GM12891 (cell line): Measurements from ENCODE around the gene RARB.

Experiments used
- DNase-seq: peaks from one replicate; pipeline ENCODE4 v3.0.0; 2011; ENCODE audit warnings: low spot score; ENCODE audit not compliant: insufficient read length
- FAIRE-seq: peaks from 2 replicates; lab custom pipeline; 2011; peaks lifted over from hg19 to GRCh38; lab: Jason Lieb, UNC
- PAX5 ChIP-seq: IDR thresholded peaks from 2 replicates; pipeline ENCODE4 v1.6.1; 2011; ENCODE audit warnings: low read length, moderate library complexity, mild to moderate bottlenecking; ENCODE audit not compliant: insufficient read depth, severe bottlenecking
- POLR2A ChIP-seq: IDR thresholded peaks from 2 replicates; pipeline ENCODE4 v1.6.1; 2011; ENCODE audit warnings: low read depth, low read length, control low read depth
- POLR2AphosphoS5 ChIP-seq: IDR thresholded peaks from 2 replicates; pipeline ENCODE4 v1.6.1; 2011; ENCODE audit warnings: low read depth, low read length, control low read depth
- POU2F2 ChIP-seq: IDR thresholded peaks from 2 replicates; pipeline ENCODE4 v1.6.1; 2011; ENCODE audit warnings: low read depth, mild to moderate bottlenecking, control low read depth, low read length, moderate library complexity
- SPI1 ChIP-seq: IDR thresholded peaks from 2 replicates; pipeline ENCODE4 v1.6.1; 2011; ENCODE audit warnings: low read depth, low read length, control low read depth
- TAF1 ChIP-seq: IDR thresholded peaks from 2 replicates; pipeline ENCODE4 v1.6.1; 2011; ENCODE audit warnings: low read depth, low read length, control low read depth

Gene RARB

DNA sequence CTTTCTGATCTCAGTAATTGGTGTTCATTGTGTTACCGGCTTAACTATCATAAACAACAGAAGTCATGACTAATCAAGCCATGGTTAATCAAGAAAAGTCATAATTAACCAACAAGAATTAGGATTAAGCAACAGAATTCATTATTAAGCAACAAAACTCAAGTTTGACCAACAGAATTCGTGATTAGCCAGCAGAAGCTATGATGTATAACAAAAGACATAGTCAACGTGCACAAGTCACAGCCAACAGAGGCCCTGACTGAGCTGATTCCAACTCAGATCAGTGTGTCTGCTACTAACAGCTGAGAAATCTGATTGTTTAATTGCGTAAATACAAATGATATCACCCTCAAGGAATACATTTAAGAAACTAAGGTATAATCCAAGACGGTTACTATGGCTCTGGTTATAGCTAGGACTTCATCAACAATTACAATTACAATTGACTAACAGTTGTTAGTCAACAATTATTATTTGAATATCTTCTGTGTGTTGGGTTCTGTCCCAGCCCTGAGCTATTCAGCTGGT, 67.7 kb downstream of the RARB start:
- FAIRE-seq (no peak), DNase-seq (no peak)
- TF ChIP-seq TAF1 (no peak), SPI1 (no peak), POLR2A (no peak), POU2F2 (no peak), PAX5 (no peak)

DNA sequence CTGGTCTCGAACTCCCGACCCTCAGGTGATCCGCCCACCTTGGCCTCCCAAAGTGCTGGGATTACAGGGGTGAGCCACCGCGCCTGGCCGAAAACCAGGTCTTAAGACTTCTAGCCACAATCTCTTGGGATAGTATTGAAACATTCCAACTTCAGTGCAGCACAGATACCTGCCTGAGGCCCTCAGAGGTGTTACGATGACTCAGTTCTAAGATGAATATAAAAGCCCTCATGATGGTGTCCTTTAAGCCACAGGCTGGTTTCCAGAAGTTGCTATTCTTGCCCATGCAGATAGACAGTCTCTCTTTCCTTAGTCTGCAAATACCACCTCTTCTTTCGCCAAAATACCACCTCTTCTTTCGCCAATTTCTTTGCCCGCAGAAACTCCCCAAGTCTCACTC, 69.0 kb downstream of the RARB start:
- no peak for TF ChIP-seq TAF1
- no peak for TF ChIP-seq SPI1
- TF ChIP-seq PAX5, result no peak
- no peak for TF ChIP-seq POU2F2
- TF ChIP-seq POLR2AphosphoS5, result no peak
- TF ChIP-seq POLR2A, result no peak
- FAIRE-seq (no peak), DNase-seq (no peak)

DNA sequence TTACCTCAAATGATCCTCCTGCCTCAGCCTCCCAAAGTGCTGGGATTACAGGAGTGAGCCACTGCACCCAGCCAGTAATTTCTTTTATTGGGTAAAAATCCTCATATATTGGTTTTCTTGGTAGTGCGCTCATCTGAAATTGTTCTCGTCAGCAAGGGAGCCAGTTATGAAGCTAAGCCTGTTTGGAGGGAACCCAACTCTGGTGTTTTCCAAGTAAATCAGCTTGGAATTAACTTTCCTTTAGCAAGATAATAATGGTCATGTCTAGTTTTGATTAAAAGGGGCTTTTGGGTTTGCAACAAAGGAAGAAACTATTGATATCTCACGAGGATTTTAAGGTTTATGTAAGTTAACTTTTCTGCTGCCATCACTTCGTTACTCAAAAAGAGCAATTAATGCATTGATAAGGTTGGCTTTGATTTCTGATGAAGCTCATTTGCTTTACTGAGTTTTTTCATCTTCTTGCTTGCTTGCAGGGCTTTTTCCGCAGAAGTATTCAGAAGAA, 72.7 kb downstream of the RARB start:
- DNase-seq, result no peak
- TF ChIP-seq POU2F2 (no peak), PAX5 (no peak), POLR2AphosphoS5 (no peak)
- no peak for FAIRE-seq

DNA sequence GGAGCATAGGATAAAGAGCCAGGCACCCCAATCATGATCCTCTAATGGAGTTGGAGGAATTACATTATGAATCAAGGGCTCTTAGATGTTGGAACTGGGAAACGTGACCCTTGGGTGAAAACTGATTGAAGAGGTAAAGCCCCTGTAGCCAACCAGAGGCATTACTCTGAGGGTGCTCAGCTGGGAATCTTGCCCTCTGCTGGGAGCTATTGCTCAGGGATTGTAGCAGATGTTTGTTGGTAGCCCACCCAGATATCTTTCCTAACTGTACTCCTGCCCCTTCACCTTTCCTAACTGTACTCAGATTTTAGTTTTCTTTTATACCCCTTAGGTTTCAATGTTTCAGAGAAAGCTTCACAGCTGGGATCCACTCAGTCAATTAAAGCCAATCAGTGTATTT, 74.2 kb downstream of the RARB start:
- no peak for FAIRE-seq
- no peak for TF ChIP-seq POU2F2

DNA sequence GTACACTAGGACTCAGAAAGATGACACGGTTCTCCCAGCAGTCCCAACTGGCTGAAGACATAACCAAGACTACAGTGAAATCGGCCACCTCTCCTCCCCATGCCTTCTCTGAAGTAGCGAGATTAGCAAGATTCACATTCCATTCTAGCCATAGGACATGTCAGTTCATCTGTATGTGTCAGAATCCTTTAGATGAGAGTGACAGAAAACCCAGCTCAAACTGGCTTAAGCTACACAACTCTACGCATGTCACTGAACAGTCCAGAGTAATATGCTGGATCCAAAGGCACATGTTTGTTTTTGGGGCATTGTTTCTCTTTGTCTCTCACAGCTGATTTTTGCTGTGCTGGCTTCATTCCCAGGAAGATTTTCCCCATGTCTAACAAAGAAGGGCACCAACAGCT, 75.8 kb downstream of the RARB start:
- no peak for FAIRE-seq
- TF ChIP-seq POLR2AphosphoS5 (no peak), POLR2A (no peak), TAF1 (no peak), SPI1 (no peak), PAX5 (no peak), POU2F2 (no peak)
- no peak for DNase-seq

More for the DNA sequence above, 74.2 kb downstream of the RARB start:
- DNase-seq, result no peak

DNA sequence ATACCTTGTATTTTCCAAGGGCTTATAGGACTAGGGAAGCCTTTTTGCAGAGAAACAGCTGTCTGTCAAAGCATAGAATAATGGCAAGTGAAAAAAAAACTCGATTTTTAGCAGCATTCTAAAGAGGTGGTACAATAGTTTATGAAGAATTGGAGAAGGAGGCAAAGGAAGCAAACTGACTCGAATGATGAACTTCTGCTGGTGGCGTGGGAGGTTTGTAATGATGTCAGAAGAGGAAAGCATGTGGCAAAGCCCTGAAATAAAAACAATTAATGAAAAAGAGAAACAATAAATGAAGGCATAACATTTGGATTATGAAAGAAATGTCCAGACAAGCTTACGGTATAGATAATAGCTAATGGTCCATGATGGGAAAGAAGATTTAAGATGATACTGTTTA, 77.5 kb downstream of the RARB start:
- DNase-seq (no peak), FAIRE-seq (no peak)
- TF ChIP-seq PAX5, result no peak
- no peak for TF ChIP-seq POLR2A
- TF ChIP-seq POLR2AphosphoS5, result no peak
- TF ChIP-seq SPI1, result no peak
- no peak for TF ChIP-seq POU2F2
- no peak for TF ChIP-seq TAF1

DNA sequence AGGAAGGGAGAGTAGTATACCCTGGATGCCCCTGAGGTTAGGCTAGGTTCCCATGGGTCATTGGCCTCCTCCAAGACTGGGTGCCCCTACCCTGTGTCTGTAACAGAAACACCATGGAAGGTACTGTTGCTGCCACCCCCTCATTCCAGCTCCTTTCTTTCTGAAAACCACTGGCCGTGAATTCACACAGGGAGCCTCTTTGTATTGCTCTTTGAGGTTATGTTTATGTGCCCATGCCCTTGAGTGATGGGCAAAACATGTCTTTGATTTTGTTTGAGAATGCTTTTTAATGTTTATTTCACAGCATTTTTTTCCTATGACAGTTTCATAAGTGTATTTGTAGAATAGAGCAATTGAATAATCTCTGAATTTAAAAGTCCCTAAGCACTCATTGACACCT, 79.7 kb downstream of the RARB start:
- TF ChIP-seq TAF1 (no peak), PAX5 (no peak), POLR2AphosphoS5 (no peak), POU2F2 (no peak)
- FAIRE-seq (no peak), DNase-seq (no peak)

DNA sequence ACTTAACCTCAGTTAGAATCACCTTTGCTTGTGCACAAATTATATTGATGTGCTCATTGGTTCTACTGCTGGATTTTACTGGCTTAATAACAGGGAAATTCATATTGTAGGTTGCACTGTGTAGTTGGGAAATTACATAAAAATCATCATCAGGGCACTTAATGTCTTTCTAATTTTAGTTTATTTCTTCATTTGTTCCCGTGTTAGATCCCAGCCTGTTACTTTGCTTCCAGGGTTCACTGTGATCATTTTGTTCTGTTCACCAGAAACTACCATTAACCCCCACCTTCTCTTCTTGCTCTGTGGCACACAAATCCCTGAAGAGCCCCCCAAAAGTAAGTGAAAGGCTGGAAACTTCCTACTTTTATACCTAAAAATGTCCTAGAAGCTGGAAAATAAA, 80.4 kb downstream of the RARB start:
- TF ChIP-seq PAX5 (no peak), TAF1 (no peak), POLR2A (no peak), SPI1 (no peak), POU2F2 (no peak), POLR2AphosphoS5 (no peak)
- no peak for DNase-seq
- FAIRE-seq, result no peak

DNA sequence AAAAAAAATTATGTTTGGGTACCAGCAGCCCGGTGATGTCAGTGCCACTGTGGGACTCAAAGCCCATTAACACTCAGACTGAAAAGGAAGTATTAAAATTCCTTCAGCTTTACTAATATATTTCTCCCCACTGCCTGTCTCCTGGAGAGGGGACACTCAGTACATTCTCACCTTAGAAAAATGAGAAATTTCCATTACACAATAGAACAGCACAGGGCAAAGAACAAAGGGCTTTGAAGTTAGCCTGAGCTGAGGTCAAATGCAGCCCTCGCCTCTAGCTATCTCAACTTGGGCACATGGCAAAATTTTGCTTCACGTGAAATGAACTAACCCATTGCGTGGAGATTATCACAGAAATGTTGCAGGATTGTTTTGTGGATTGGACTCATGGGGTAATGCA, 80.8 kb downstream of the RARB start:
- FAIRE-seq (no peak), DNase-seq (no peak)

DNA sequence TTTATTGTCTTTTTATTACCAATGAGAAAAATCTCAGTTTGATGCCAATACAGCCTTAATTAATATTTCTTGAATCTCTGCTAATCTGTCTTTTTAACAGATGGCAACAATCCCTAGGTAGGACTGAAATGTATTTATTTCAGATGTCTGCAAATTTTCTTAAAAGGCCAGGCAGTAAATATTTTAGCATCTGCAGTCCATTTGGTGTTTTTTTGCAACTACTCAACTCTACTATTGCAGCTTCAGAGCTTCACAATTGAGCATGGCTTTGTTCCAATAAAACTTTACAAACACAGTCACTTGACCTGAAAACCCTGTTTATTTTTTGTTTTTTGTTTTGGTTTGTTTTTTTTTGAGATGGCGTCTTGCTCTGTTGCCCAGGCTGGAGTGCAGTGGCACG, 82.7 kb downstream of the RARB start:
- FAIRE-seq (no peak), DNase-seq (no peak)
- TF ChIP-seq SPI1 (no peak), POLR2A (no peak), PAX5 (no peak), TAF1 (no peak), POLR2AphosphoS5 (no peak), POU2F2 (no peak)

More for the DNA sequence above, 80.8 kb downstream of the RARB start:
- no peak for TF ChIP-seq TAF1
- TF ChIP-seq POLR2AphosphoS5, result no peak
- no peak for TF ChIP-seq POLR2A
- TF ChIP-seq SPI1, result no peak
- TF ChIP-seq PAX5, result no peak
- no peak for TF ChIP-seq POU2F2

DNA sequence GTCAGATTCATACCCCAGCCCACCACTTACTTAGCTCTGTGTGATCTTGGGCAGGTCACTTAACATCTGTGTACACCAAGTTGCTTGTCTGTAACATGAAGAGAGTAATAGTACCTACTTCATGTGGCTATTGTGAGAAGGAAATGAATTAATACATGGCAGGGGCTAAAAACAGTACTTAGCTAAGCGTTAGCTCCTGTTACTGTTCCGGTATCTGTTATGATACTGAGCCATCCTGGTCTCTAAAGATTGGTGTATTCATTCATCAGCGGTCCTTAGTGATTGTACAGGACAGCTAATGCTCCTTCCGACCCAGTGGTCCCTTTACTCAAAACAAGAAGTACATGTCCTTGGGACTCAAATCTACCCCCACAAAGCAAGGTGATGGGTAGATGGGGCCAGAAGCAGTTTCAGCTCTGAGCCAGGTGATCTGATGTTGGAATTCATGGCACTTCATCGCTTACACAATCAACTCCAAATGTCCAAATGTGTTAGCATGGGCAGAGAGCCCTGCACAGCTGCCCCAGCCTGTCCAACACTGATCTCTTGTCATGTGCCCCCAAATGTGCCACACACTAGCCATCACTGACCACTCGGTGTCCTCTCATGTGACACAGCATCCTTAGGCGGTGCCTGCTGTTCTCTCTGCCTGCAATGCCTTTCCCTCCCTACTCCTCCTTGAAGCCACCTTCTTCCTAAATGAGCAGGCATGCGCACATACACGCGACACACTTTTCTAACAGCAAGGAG, 84.1 kb downstream of the RARB start:
- TF ChIP-seq POLR2AphosphoS5 (no peak), SPI1 (no peak), PAX5 (no peak), POU2F2 (no peak), POLR2A (no peak), TAF1 (no peak)

DNA sequence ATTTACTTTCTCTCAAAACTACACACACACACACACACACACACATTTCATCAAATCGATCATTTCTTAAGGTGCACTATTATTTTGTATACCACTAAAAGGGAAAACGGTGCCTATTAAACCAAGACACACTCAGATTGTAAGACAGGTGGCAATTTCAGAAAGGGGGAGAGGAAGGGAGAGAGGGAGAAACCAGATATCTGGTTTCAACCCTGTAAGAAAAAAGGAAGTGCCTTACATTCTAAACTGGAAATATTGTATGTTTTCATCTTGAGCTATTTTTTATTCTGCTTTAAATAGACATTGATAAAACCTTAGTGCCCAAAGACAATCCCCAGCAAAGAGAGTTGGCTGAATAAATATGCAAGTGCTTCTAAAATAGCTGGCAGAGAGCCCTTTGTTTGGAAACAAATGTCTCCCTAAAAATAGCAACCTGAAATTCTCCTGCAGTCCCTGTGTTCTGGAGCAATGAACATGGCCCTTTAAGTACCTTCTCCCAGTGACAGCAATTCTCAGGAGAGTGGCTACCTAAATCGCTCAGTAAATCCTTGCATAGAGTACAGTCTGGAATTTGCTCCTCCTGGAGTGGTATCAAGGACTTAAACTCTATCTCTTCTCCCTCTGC, 85.7 kb downstream of the RARB start:
- no peak for DNase-seq
- no peak for FAIRE-seq
- TF ChIP-seq SPI1 (no peak), POLR2AphosphoS5 (no peak), TAF1 (no peak), PAX5 (no peak), POLR2A (no peak), POU2F2 (no peak)

More for the DNA sequence above, 84.1 kb downstream of the RARB start:
- DNase-seq (no peak), FAIRE-seq (no peak)

DNA sequence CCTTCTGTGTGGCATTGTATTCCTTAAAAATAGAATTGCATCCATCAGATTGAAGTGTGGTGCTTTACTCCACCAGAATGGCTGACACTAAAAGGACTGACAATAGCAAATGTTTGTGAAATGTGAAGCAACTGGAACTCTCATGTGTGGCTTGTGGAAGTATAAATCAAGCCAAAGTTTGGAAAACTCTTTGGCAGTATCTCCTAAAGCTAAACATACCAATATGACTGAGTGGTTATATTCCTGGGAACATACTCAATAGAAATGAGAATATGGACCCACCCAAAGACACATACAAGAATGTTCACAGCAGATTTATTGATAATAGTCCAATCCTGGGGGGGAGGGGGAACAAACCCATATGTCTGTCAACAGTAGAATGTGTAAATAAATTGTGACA, 87.1 kb downstream of the RARB start:
- TF ChIP-seq POLR2AphosphoS5, result no peak
- no peak for TF ChIP-seq SPI1
- no peak for TF ChIP-seq POLR2A
- no peak for TF ChIP-seq PAX5
- no peak for TF ChIP-seq POU2F2
- TF ChIP-seq TAF1, result no peak
- DNase-seq (no peak), FAIRE-seq (no peak)
